H9 (cell line): ENCODE measurements around the gene DCAF17. TPM values are rescaled to one million over a fixed set of nuclear protein-coding genes. Genes with fewer than 3 reads are reported as not detected.

Experiments
- DNase-seq: peaks from one replicate; pipeline ENCODE4 v3.0.0-alpha.2; 2017
- H2AFZ ChIP-seq: one replicate; pipeline ENCODE4 v1.6.1; 2013; ENCODE audit warnings: mild to moderate bottlenecking, low read length, control low read depth, moderate library complexity
- H2AK5ac ChIP-seq: 2 replicates; pipeline ENCODE4 v1.6.1; 2013; ENCODE audit warnings: low read length, control low read depth, mixed read lengths; ENCODE audit not compliant: insufficient read length
- H2BK120ac ChIP-seq: one replicate; pipeline ENCODE4 v1.6.1; 2013; ENCODE audit warnings: low read depth, mild to moderate bottlenecking, low read length, control low read depth, inconsistent platforms; ENCODE audit not compliant: poor library complexity, severe bottlenecking
- H2BK12ac ChIP-seq: 2 replicates; pipeline ENCODE4 v1.6.1; 2013; ENCODE audit warnings: low read length, control low read depth, mixed read lengths, low read depth; ENCODE audit not compliant: insufficient read length
- H2BK15ac ChIP-seq: 2 replicates; pipeline ENCODE4 v1.6.1; 2013; ENCODE audit warnings: low read depth, low read length, control low read depth
- H2BK20ac ChIP-seq: one replicate; pipeline ENCODE4 v1.6.1; 2013; ENCODE audit warnings: low read depth, mild to moderate bottlenecking, low read length, control low read depth, inconsistent platforms; ENCODE audit not compliant: poor library complexity, severe bottlenecking
- H2BK5ac ChIP-seq: 2 replicates; pipeline ENCODE4 v1.6.1; 2013; ENCODE audit warnings: low read length, control low read depth, mixed read lengths; ENCODE audit not compliant: insufficient read length
- H3K14ac ChIP-seq: 2 replicates; pipeline ENCODE4 v1.6.1; 2013; ENCODE audit warnings: low read length, control low read depth; ENCODE audit not compliant: insufficient read depth
- H3K18ac ChIP-seq: 2 replicates; pipeline ENCODE4 v1.6.1; 2013; ENCODE audit warnings: low read depth, mild to moderate bottlenecking, mixed read lengths, low read length, control low read depth; ENCODE audit not compliant: insufficient read length
- H3K23ac ChIP-seq: 2 replicates; pipeline ENCODE4 v1.6.1; 2013; ENCODE audit warnings: low read length, control low read depth, mixed read lengths, low read depth; ENCODE audit not compliant: insufficient read length
- H3K23me2 ChIP-seq: 2 replicates; pipeline ENCODE4 v1.6.1; 2013; ENCODE audit warnings: low read depth, mild to moderate bottlenecking, mixed read lengths, low read length, control low read depth; ENCODE audit not compliant: insufficient read length, poor library complexity, severe bottlenecking
- H3K27ac ChIP-seq: 2 replicates; pipeline ENCODE4 v1.5.1; 2013; ENCODE audit warnings: low read length, control low read depth, mixed read lengths, low read depth; ENCODE audit not compliant: insufficient read length
- H3K27me3 ChIP-seq: 2 replicates; pipeline ENCODE4 v1.6.1; 2013; ENCODE audit warnings: low read length, control low read depth, inconsistent platforms; ENCODE audit not compliant: insufficient read depth
- H3K4ac ChIP-seq: 2 replicates; pipeline ENCODE4 v1.6.1; 2013; ENCODE audit warnings: low read depth, mild to moderate bottlenecking, control low read depth, inconsistent platforms, low read length, moderate library complexity
- H3K4me1 ChIP-seq: 2 replicates; pipeline ENCODE4 v1.6.1; 2013; ENCODE audit warnings: low read length, control low read depth, inconsistent platforms; ENCODE audit not compliant: insufficient read depth
- H3K4me2 ChIP-seq: 2 replicates; pipeline ENCODE4 v1.6.1; 2013; ENCODE audit warnings: low read length, control low read depth, mixed read lengths; ENCODE audit not compliant: insufficient read length, insufficient read depth
- H3K56ac ChIP-seq: 2 replicates; pipeline ENCODE4 v1.6.1; 2013; ENCODE audit warnings: low read depth, mild to moderate bottlenecking, mixed read lengths, low read length, control low read depth; ENCODE audit not compliant: insufficient read length
- H3K79me1 ChIP-seq: 2 replicates; pipeline ENCODE4 v1.6.1; 2013; ENCODE audit warnings: low read depth, mild to moderate bottlenecking, moderate library complexity, low read length, control low read depth, inconsistent platforms; ENCODE audit not compliant: insufficient read depth, poor library complexity, severe bottlenecking
- H3K79me2 ChIP-seq: 2 replicates; pipeline ENCODE4 v1.6.1; 2013; ENCODE audit warnings: low read length, control low read depth, inconsistent platforms; ENCODE audit not compliant: insufficient read depth
- H3K9ac ChIP-seq: 2 replicates; pipeline ENCODE4 v1.6.1; 2013; ENCODE audit warnings: low read length, control low read depth, mixed read lengths; ENCODE audit not compliant: insufficient read length; ENCODE audit errors: extremely low read depth
- H3K9me3 ChIP-seq: one replicate; pipeline ENCODE4 v1.6.1; 2013; ENCODE audit warnings: low read depth, low read length, inconsistent platforms; ENCODE audit not compliant: control insufficient read depth
- H3T11ph ChIP-seq: one replicate; pipeline ENCODE4 v1.6.1; 2013; ENCODE audit warnings: mild to moderate bottlenecking, low read length, control low read depth, inconsistent platforms
- H4K20me1 ChIP-seq: one replicate; pipeline ENCODE4 v1.6.1; 2013; ENCODE audit not compliant: control insufficient read depth, insufficient read length, insufficient read depth
- H4K5ac ChIP-seq: 2 replicates; pipeline ENCODE4 v1.6.1; 2013; ENCODE audit warnings: low read depth, mild to moderate bottlenecking, mixed read lengths, low read length, control low read depth; ENCODE audit not compliant: insufficient read length
- H4K8ac ChIP-seq: replicated peaks from 2 replicates; pipeline ENCODE4 v1.6.1; 2013; ENCODE audit warnings: low read length, control low read depth, mixed read lengths, low read depth; ENCODE audit not compliant: insufficient read length
- H4K91ac ChIP-seq: 2 replicates; pipeline ENCODE4 v1.6.1; 2013; ENCODE audit warnings: low read depth, mild to moderate bottlenecking, moderate library complexity, mixed read lengths, low read length, control low read depth; ENCODE audit not compliant: insufficient read length
- H3K27ac Mint-ChIP-seq, 3 experiments: 2 replicates in 2 of 3; 3 replicates in 1 of 3; pipeline ENCODE4 v1.8.0; 2020 to 2021; ENCODE audit warnings: mixed read lengths in 3 of 3, mild to moderate bottlenecking in 1 of 3, moderate library complexity in 1 of 3
- H3K27me3 Mint-ChIP-seq: 2 replicates; pipeline ENCODE4 v1.8.0; 2021; ENCODE audit warnings: low read depth, mild to moderate bottlenecking, moderate library complexity, mixed read lengths
- H3K36me3 Mint-ChIP-seq, 3 experiments: 2 replicates in 2 of 3; 3 replicates in 1 of 3; pipeline ENCODE4 v1.8.0; 2020 to 2021; ENCODE audit warnings: low read depth in 3 of 3, mixed read lengths in 3 of 3; ENCODE audit not compliant: insufficient read depth in 1 of 3
- H3K4me1 Mint-ChIP-seq, 2 experiments: 2 replicates each; pipeline ENCODE4 v1.8.0; 2020; ENCODE audit warnings: mixed read lengths in 2 of 2
- H3K4me3 Mint-ChIP-seq, 2 experiments: 2 replicates in 1 of 2; 3 replicates in 1 of 2; pipeline ENCODE4 v1.8.0; 2020 to 2021; ENCODE audit warnings: mild to moderate bottlenecking in 2 of 2, mixed read lengths in 2 of 2, moderate library complexity in 1 of 2
- H3K9me3 Mint-ChIP-seq, 2 experiments: 2 replicates in 1 of 2; 3 replicates in 1 of 2; pipeline ENCODE4 v1.8.0; 2020; ENCODE audit warnings: mild to moderate bottlenecking in 2 of 2, mixed read lengths in 2 of 2, moderate library complexity in 1 of 2
- CTCF ChIP-seq: fragments of 200-600 bp; sonication (generic); conservative IDR thresholded peaks from 3 replicates; pipeline ENCODE4 v1.8.0; 2021; ENCODE audit warnings: antibody characterized with exemption, mild to moderate bottlenecking
- WGBS: extraction: QIAGEN DNeasy Blood & Tissue Kit; methylation state at CpG from one replicate; pipeline ENCODE4 v1.1.7; 2013; ENCODE audit warnings: missing lambda C conversion rate, low lambda C conversion rate, mixed read lengths; ENCODE audit not compliant: insufficient read length; ENCODE audit errors: extremely low coverage; 5-methylcytosine and 5-hydroxymethylcytosine counted together
- total RNA-seq: library from RNA; stranded (reverse); gene quantifications from 2 replicates; pipeline ENCODE4 v1.2.1, GENCODE V29; 2021

DCAF17 gene
- total RNA-seq, 1 experiment from 2014 or later: 28.1 TPM

GRCh38 chr2:171452773-171453172 lies 18.7 kb downstream of the DCAF17 start:
- Mint-ChIP-seq H3K36me3 (peaks cover 34 to 75% (median 74%) of the 10 kb centered on the region in 3 experiments), H3K4me3 (no peak overlapping the region), H3K9me3 (peaks cover 4 to 5% of the 10 kb centered on the region in 2 experiments; a peak in 1 of 5 replicates), H3K27ac (no peak overlapping the region; a peak in 1 of 7 replicates), H3K4me1 (peaks cover 3 to 6% of the 10 kb centered on the region in 2 experiments; a peak in 2 of 4 replicates), H3K27me3 (no peaks in the 10 kb centered on the region)
- Histone ChIP-seq H3K9me3 (no peaks in the 10 kb centered on the region), H3T11ph (no peak overlapping the region), H3K9ac (no peak overlapping the region), H3K18ac (no peak overlapping the region), H4K5ac (no peak overlapping the region), H3K79me1 (no peaks in the 10 kb centered on the region), H3K56ac (no peak overlapping the region), H4K20me1 (no peaks in the 10 kb centered on the region), H3K14ac (no peak overlapping the region), H2BK15ac (no peak overlapping the region), H3K4ac (no peak overlapping the region), H4K8ac (no peak overlapping the region), H3K79me2 (no peaks in the 10 kb centered on the region), H2BK12ac (no peak overlapping the region), H3K4me2 (no peak overlapping the region), H3K27ac (no peak overlapping the region), H3K4me1 (no peaks in the 10 kb centered on the region), H2BK20ac (no peak overlapping the region), H2AFZ (no peak overlapping the region), H3K27me3 (no peaks in the 10 kb centered on the region), H2BK5ac (no peak overlapping the region), H2AK5ac (no peak overlapping the region), H2BK120ac (no peak overlapping the region), H4K91ac (no peak overlapping the region), H3K23me2 (no peaks in the 10 kb centered on the region), H3K23ac (no peak overlapping the region)
- DNase-seq: no peak
- WGBS: no CpG with 5 or more reads among the region's 4 CpGs
- TF ChIP-seq CTCF: no peak
